Left lung (tissue), 10 donors: ENCODE data around the gene SCUBE2. TPM values are rescaled to one million over a fixed set of nuclear protein-coding genes. Genes with fewer than 3 reads are reported as not detected.
"Not testable (repeated sequence)": the region's sequence is repeated elsewhere in the genome, so short reads cannot be mapped to it uniquely, and the experiment has no call there.

Experiments used
- ATAC-seq: fragments of 200-7000 bp; cut with Tn5 transposase; one replicate; pipeline ENCODE4 v1.9.1; 2020; ENCODE audit warnings: moderate library complexity
- DNase-seq, 4 donors: peaks; one replicate each; pipeline ENCODE4 v3.0.0-alpha.2; 2013 to 2020
- H3K27ac ChIP-seq, 2 donors: fragments of 200-600 bp; sonication (generic) in 1 of 2; one replicate each; pipeline versions ENCODE4 v1.5.0 to v1.8.0; 2020 to 2021
- H3K27me3 ChIP-seq, 2 donors: fragments of 200-600 bp; sonication (generic) in 1 of 2; one replicate each; pipeline versions ENCODE4 v1.5.0 to v1.8.0; 2020 to 2021
- H3K36me3 ChIP-seq, 2 donors: fragments of 200-600 bp; sonication (generic) in 1 of 2; one replicate each; pipeline versions ENCODE4 v1.5.0 to v1.8.0; 2020 to 2021
- H3K4me1 ChIP-seq, 2 donors: fragments of 200-600 bp; one replicate each; pipeline ENCODE4 v1.8.0; 2021
- H3K4me3 ChIP-seq, 2 donors: fragments of 200-600 bp; sonication (generic) in 1 of 2; one replicate each; pipeline versions ENCODE4 v1.5.0 to v1.8.0; 2020 to 2021; ENCODE audit warnings: mild to moderate bottlenecking in 1 of 2
- H3K9me3 ChIP-seq, 2 donors: fragments of 200-600 bp; sonication (generic) in 1 of 2; one replicate each; pipeline versions ENCODE4 v1.5.0 to v1.8.0; 2020 to 2021
- CTCF ChIP-seq, 2 donors: fragments of 200-600 bp; sonication (generic) in 1 of 2; IDR thresholded peaks; one replicate each; pipeline versions ENCODE4 v1.5.0 to v1.8.0; 2021; ENCODE audit warnings: antibody characterized with exemption in 2 of 2
- intact Hi-C, 2 donors: fragments of 100-400 bp; cut with DNase I; formaldehyde crosslinking; loops; one replicate each; pipeline versions ENCODE4 v1.11.2 to v1.14.2; 2022
- polyA plus RNA-seq, 6 donors: library from polyadenylated mRNA; unstranded; fragments of 120-200 nt; gene quantifications; one replicate each; pipeline ENCODE4 v1.2.1, GENCODE V29; 2013; ENCODE audit not compliant: insufficient read length in 6 of 6
- total RNA-seq, 2 donors: library from RNA; stranded (reverse); fragmentation: NEBNext Ultra II Directional; extraction: Animal tissue kit (Norgen Biotek cat#: 25700); gene quantifications; one replicate each; pipeline ENCODE4 v1.2.1, GENCODE V29; 2021
- donor health status: DM: no; HTN: yes; CAD: no.
- donor health status: DM: no; HTN: no; CAD: no.

SCUBE2 gene
- total and polyA plus RNA-seq, 8 donors: 2.7 to 55.9 (median 36.0) TPM

- DNase-seq (no peak), ATAC-seq (no peak)
- H3K27ac ChIP-seq: no peak overlapping the region
- H3K4me3 ChIP-seq: no peak overlapping the region
- intact Hi-C loops: no loop called here
- no peak for TF ChIP-seq CTCF (IDR thresholded peaks at IDR 0.05)
- no peaks in the 10 kb centered on the region for H3K27me3 ChIP-seq
- H3K36me3 ChIP-seq: no peaks in the 10 kb centered on the region
- no peaks in the 10 kb centered on the region for H3K4me1 ChIP-seq
- peaks cover 0 to 29% of the 10 kb centered on the region in 2 donors for H3K9me3 ChIP-seq
Observed at GRCh38 chr11:9109858-9110731, 18.7 kb upstream of the SCUBE2 start.

- Histone ChIP-seq H3K27me3 (no peaks in the 10 kb centered on the region), H3K36me3 (no peaks in the 10 kb centered on the region), H3K27ac (no peak overlapping the region), H3K4me3 (no peak overlapping the region), H3K4me1 (no peaks in the 10 kb centered on the region), H3K9me3 (no peaks in the 10 kb centered on the region)
- DNase-seq: no peak
- no peak for TF ChIP-seq CTCF (IDR thresholded peaks at IDR 0.05)
- no peak for ATAC-seq
- intact Hi-C loops: no loop called here
Observed at GRCh38 chr11:9104580-9104979, 13.2 kb upstream of the SCUBE2 start.

GRCh38 chr11:9103542-9104276, 12.3 kb upstream of the SCUBE2 start:
- no peak overlapping the region for H3K27ac ChIP-seq
- no peaks in the 10 kb centered on the region for H3K27me3 ChIP-seq
- no peaks in the 10 kb centered on the region for H3K4me1 ChIP-seq
- ATAC-seq (peak; percentile 89), DNase-seq (no peak)
- no peak for TF ChIP-seq CTCF (IDR thresholded peaks at IDR 0.05)
- intact Hi-C loops: no loop called here
- no peak overlapping the region for H3K4me3 ChIP-seq
- H3K36me3 ChIP-seq: no peaks in the 10 kb centered on the region
- H3K9me3 ChIP-seq: no peaks in the 10 kb centered on the region

GRCh38 chr11:9099617-9100016, 8.2 kb upstream of the SCUBE2 start:
- TF ChIP-seq CTCF (IDR thresholded peaks at IDR 0.05): no peak
- Histone ChIP-seq H3K4me3 (no peak overlapping the region), H3K36me3 (no peaks in the 10 kb centered on the region), H3K9me3 (no peaks in the 10 kb centered on the region), H3K4me1 (no peaks in the 10 kb centered on the region), H3K27me3 (no peaks in the 10 kb centered on the region), H3K27ac (no peak overlapping the region)
- intact Hi-C loops: no loop called here
- DNase-seq: no peak
- no peak for ATAC-seq

GRCh38 chr11:9098455-9098854, 7.1 kb upstream of the SCUBE2 start:
- H3K27me3 ChIP-seq, H3K4me3 ChIP-seq, H3K9me3 ChIP-seq, ATAC-seq, DNase-seq, H3K4me1 ChIP-seq, intact Hi-C loops, H3K27ac ChIP-seq, H3K36me3 ChIP-seq: not testable (repeated sequence)

- H3K4me3 ChIP-seq, H3K4me1 ChIP-seq, ATAC-seq, H3K36me3 ChIP-seq, intact Hi-C loops, H3K9me3 ChIP-seq, DNase-seq, H3K27ac ChIP-seq: not testable (repeated sequence)
- peaks cover 0 to 13% of the 10 kb centered on the region in 2 donors for H3K27me3 ChIP-seq
Observed at GRCh38 chr11:9097186-9097943, 6.0 kb upstream of the SCUBE2 start.
